ENCODE results near the gene STAM2.

The STAM2 gene

GRCh38 chr2:152084076-152084475 lies 91.5 kb downstream of the STAM2 start:
- Histone ChIP-seq H3K79me2 (ENCODE audit: low read length) (no peaks in the 10 kb centered on the region), H3K27ac (ENCODE audit: low read length) (no peak overlapping the region), H4K20me1 (ENCODE audit: insufficient read depth, low read length) (no peaks in the 10 kb centered on the region), H3K4me3 (ENCODE audit: low read length) (no peak overlapping the region), H3K4me2 (ENCODE audit: low read depth, low read length) (no peak overlapping the region), H3K9me3 (replicated peaks; ENCODE audit: insufficient read depth, low read length) (no peaks in the 10 kb centered on the region), H2AFZ (ENCODE audit: low read length) (no peak overlapping the region), H3F3A (ENCODE audit: insufficient read depth, low read length) (no peaks in the 10 kb centered on the region), H3K9ac (ENCODE audit: low read length) (no peak overlapping the region), H3K4me1 (ENCODE audit: low read length) (no peaks in the 10 kb centered on the region), H3K9me2 (replicated peaks; ENCODE audit: insufficient read depth, low read length) (no peaks in the 10 kb centered on the region), H3K36me3 (replicated peaks; ENCODE audit: insufficient read depth, low read length) (no peaks in the 10 kb centered on the region), H3K27me3 (replicated peaks; ENCODE audit: insufficient read depth, low read length) (no peaks in the 10 kb centered on the region)
- DNase-seq, result no peak
- no peak for TF ChIP-seq EZH2 (optimal IDR thresholded peaks at IDR 0.05; ENCODE audit: low read depth, low read length)
- TF ChIP-seq EZH2phosphoT487 (IDR thresholded peaks at IDR 0.05; ENCODE audit: low read length), result no peak
- TF ChIP-seq CTCF (IDR thresholded peaks at IDR 0.05; ENCODE audit: low read length), result no peak

GRCh38 chr2:152083202-152083875 lies 92.2 kb downstream of the STAM2 start:
- no peak for DNase-seq
- TF ChIP-seq CTCF (IDR thresholded peaks at IDR 0.05; ENCODE audit: low read length) (no peak), EZH2 (optimal IDR thresholded peaks at IDR 0.05; ENCODE audit: low read depth, low read length) (no peak), EZH2phosphoT487 (IDR thresholded peaks at IDR 0.05; ENCODE audit: low read length) (no peak)
- H3K4me1 ChIP-seq (ENCODE audit: low read length), result no peaks in the 10 kb centered on the region
- no peaks in the 10 kb centered on the region for H3K36me3 ChIP-seq (replicated peaks; ENCODE audit: insufficient read depth, low read length)
- H3K27ac ChIP-seq (ENCODE audit: low read length), result no peak overlapping the region
- no peaks in the 10 kb centered on the region for H3F3A ChIP-seq (ENCODE audit: insufficient read depth, low read length)
- H3K9me2 ChIP-seq (replicated peaks; ENCODE audit: insufficient read depth, low read length), result no peaks in the 10 kb centered on the region
- no peaks in the 10 kb centered on the region for H3K9me3 ChIP-seq (replicated peaks; ENCODE audit: insufficient read depth, low read length)
- no peak overlapping the region for H3K4me3 ChIP-seq (ENCODE audit: low read length)
- H4K20me1 ChIP-seq (ENCODE audit: insufficient read depth, low read length), result no peaks in the 10 kb centered on the region
- H3K27me3 ChIP-seq (replicated peaks; ENCODE audit: insufficient read depth, low read length), result no peaks in the 10 kb centered on the region
- H3K79me2 ChIP-seq (ENCODE audit: low read length), result no peaks in the 10 kb centered on the region
- no peak overlapping the region for H3K4me2 ChIP-seq (ENCODE audit: low read depth, low read length)
- H2AFZ ChIP-seq (ENCODE audit: low read length), result no peak overlapping the region
- no peak overlapping the region for H3K9ac ChIP-seq (ENCODE audit: low read length)

- Histone ChIP-seq H3K79me2 (ENCODE audit: low read length) (no peaks in the 10 kb centered on the region), H3K9me2 (replicated peaks; ENCODE audit: insufficient read depth, low read length) (no peaks in the 10 kb centered on the region), H3K9ac (ENCODE audit: low read length) (no peak overlapping the region), H4K20me1 (ENCODE audit: insufficient read depth, low read length) (no peaks in the 10 kb centered on the region), H3K27ac (ENCODE audit: low read length) (no peak overlapping the region), H3F3A (ENCODE audit: insufficient read depth, low read length) (no peaks in the 10 kb centered on the region), H3K4me3 (ENCODE audit: low read length) (no peak overlapping the region), H3K4me2 (ENCODE audit: low read depth, low read length) (no peak overlapping the region), H3K27me3 (replicated peaks; ENCODE audit: insufficient read depth, low read length) (no peaks in the 10 kb centered on the region), H3K4me1 (ENCODE audit: low read length) (no peaks in the 10 kb centered on the region), H3K36me3 (replicated peaks; ENCODE audit: insufficient read depth, low read length) (no peaks in the 10 kb centered on the region), H3K9me3 (replicated peaks; ENCODE audit: insufficient read depth, low read length) (no peaks in the 10 kb centered on the region), H2AFZ (ENCODE audit: low read length) (no peak overlapping the region)
- TF ChIP-seq EZH2phosphoT487 (IDR thresholded peaks at IDR 0.05; ENCODE audit: low read length) (no peak), CTCF (IDR thresholded peaks at IDR 0.05; ENCODE audit: low read length) (no peak), EZH2 (optimal IDR thresholded peaks at IDR 0.05; ENCODE audit: low read depth, low read length) (no peak)
- DNase-seq, result no peak
Observed at GRCh38 chr2:152078662-152079061, 96.9 kb downstream of the STAM2 start.
